Mammary epithelial cell (primary cell): Measurements from ENCODE around the gene PVALB.

Source experiments
- EZH2 ChIP-seq: IDR thresholded peaks from 2 replicates; pipeline ENCODE4 v1.6.1; 2012; ENCODE audit warnings: low read length, inconsistent platforms, borderline replicate concordance
- TF ChIP-seq, protein P1 (sequence below), 2 donors: IDR thresholded peaks in 1 of 2; conservative IDR thresholded peaks in 1 of 2; 2 replicates each; pipeline ENCODE4 v1.5.1; 2011 to 2012; ENCODE audit warnings: inconsistent platforms in 2 of 2, low read length in 2 of 2, mild to moderate bottlenecking in 2 of 2, control low read depth in 1 of 2, low read depth in 1 of 2; ENCODE audit not compliant: insufficient read depth in 1 of 2; ENCODE audit errors: extremely low read depth in 1 of 2

DNA sequence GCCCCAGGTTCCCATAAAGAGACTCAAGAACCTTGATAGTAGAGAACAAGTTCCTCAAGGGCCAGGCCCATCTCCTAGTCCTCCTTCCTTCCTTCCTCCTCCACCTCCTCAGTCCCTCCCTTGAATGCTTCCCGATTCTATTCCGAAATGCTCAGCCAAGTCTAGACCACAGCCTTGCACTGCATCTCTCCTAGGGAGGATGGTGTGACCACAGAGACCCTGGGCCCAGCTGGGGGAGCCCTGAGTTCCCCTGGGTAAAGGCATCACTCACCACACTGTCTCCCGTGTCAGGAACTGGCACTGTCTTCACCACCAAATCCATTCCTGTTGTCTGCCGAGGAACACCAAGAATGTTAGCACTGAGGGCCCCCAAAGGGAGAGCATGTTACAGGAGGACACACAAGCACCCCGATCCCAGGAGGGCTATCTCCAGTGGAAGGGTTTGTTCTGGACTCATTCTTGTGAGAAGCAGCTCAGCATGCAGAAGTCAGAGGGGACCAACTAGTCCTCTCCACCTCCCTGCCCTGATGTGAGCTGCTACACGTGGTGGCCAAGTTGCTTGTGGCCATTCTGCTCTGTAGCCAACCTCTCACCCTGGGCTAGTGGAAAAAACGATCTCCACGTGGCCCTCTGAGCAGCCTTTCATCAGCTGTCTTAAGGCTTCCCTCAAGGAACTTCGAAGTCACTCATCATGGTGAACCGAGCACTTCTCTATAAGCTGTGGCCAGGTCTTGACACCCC, 49.6 kb downstream of the PVALB start:
- TF ChIP-seq, protein P1, sequence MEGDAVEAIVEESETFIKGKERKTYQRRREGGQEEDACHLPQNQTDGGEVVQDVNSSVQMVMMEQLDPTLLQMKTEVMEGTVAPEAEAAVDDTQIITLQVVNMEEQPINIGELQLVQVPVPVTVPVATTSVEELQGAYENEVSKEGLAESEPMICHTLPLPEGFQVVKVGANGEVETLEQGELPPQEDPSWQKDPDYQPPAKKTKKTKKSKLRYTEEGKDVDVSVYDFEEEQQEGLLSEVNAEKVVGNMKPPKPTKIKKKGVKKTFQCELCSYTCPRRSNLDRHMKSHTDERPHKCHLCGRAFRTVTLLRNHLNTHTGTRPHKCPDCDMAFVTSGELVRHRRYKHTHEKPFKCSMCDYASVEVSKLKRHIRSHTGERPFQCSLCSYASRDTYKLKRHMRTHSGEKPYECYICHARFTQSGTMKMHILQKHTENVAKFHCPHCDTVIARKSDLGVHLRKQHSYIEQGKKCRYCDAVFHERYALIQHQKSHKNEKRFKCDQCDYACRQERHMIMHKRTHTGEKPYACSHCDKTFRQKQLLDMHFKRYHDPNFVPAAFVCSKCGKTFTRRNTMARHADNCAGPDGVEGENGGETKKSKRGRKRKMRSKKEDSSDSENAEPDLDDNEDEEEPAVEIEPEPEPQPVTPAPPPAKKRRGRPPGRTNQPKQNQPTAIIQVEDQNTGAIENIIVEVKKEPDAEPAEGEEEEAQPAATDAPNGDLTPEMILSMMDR (conservative IDR thresholded peaks at IDR 0.05 in 1 of 2, IDR thresholded peaks at IDR 0.05 in 1 of 2; ENCODE audit: extremely low read depth in 1 of 2, insufficient read depth in 1 of 2, low read depth in 1 of 2, low read length in 2 of 2): no peak
- no peak for TF ChIP-seq EZH2
